HepG2 (cell line): Measurements from ENCODE around the gene SEC14L1. TPM values are rescaled to one million over a fixed set of nuclear protein-coding genes. Genes with fewer than 3 reads are reported as not detected.

ENCODE experiments used
- BCL3 ChIP-seq: sonication (generic); formaldehyde crosslinking; IDR thresholded peaks from 2 replicates; pipeline ENCODE4 v1.5.1; 2020; ENCODE audit warnings: mild to moderate bottlenecking, missing genetic modification reagents, moderate library complexity
- CHD4 ChIP-seq: fragments of 200-600 bp; sonication (generic); IDR thresholded peaks from 2 replicates; pipeline ENCODE4 v1.7.0; 2017; ENCODE audit warnings: mild to moderate bottlenecking, low read length, borderline replicate concordance
- CSRNP1 ChIP-seq: sonication (generic); formaldehyde crosslinking; IDR thresholded peaks from 2 replicates; pipeline ENCODE4 v1.8.1; 2023; ENCODE audit warnings: mild to moderate bottlenecking, missing genetic modification reagents
- FOXK2 ChIP-seq: fragments of 450-650 bp; IDR thresholded peaks from 2 replicates; pipeline ENCODE4 v1.6.1; 2016
- GLI4 ChIP-seq: sonication (generic); formaldehyde crosslinking; IDR thresholded peaks from 2 replicates; pipeline ENCODE4 v1.5.1; 2020; ENCODE audit warnings: missing genetic modification reagents, mild to moderate bottlenecking, moderate library complexity, borderline replicate concordance
- GZF1 ChIP-seq: sonication (generic); formaldehyde crosslinking; IDR thresholded peaks from 2 replicates; pipeline ENCODE4 v1.5.1; 2020; ENCODE audit warnings: mild to moderate bottlenecking, missing genetic modification reagents
- HDAC1 ChIP-seq: sonication (generic); formaldehyde crosslinking; IDR thresholded peaks from 2 replicates; pipeline ENCODE4 v1.5.1; 2020; ENCODE audit warnings: mild to moderate bottlenecking, missing genetic modification reagents
- HMG20A ChIP-seq: IDR thresholded peaks from 2 replicates; pipeline ENCODE4 v1.6.1; 2016; ENCODE audit warnings: borderline replicate concordance
- KDM6A ChIP-seq: IDR thresholded peaks from 2 replicates; pipeline ENCODE4 v1.6.1; 2016; ENCODE audit warnings: low read depth
- KLF11 ChIP-seq: IDR thresholded peaks from 2 replicates; pipeline ENCODE4 v1.6.1; 2016; ENCODE audit warnings: missing compliant biosample characterization
- KMT2B ChIP-seq: IDR thresholded peaks from 2 replicates; pipeline ENCODE4 v1.6.1; 2016; ENCODE audit warnings: missing genetic modification reagents, missing compliant biosample characterization
- MZF1 ChIP-seq: sonication (generic); formaldehyde crosslinking; IDR thresholded peaks from 2 replicates; pipeline ENCODE4 v1.8.1; 2023; ENCODE audit warnings: mild to moderate bottlenecking, missing genetic modification reagents, borderline replicate concordance
- RNF2 ChIP-seq: fragments of 450-650 bp; conservative IDR thresholded peaks from 2 replicates; pipeline ENCODE4 v1.6.1; 2016; ENCODE audit warnings: low read depth
- RORA ChIP-seq: sonication (generic); formaldehyde crosslinking; IDR thresholded peaks from 2 replicates; pipeline ENCODE4 v1.5.0; 2020; ENCODE audit warnings: mild to moderate bottlenecking, missing genetic modification reagents, moderate library complexity
- SNAPC5 ChIP-seq: sonication (generic); formaldehyde crosslinking; IDR thresholded peaks from 2 replicates; pipeline ENCODE4 v1.8.1; 2023; ENCODE audit warnings: mild to moderate bottlenecking, missing genetic modification reagents, borderline replicate concordance
- TARDBP ChIP-seq: sonication (generic); formaldehyde crosslinking; IDR thresholded peaks from 2 replicates; pipeline ENCODE4 v1.8.0; 2022; ENCODE audit warnings: mild to moderate bottlenecking, missing genetic modification reagents
- TBP ChIP-seq: sonication (generic); formaldehyde crosslinking; IDR thresholded peaks from 2 replicates; pipeline ENCODE4 v1.5.0; 2020; ENCODE audit warnings: missing genetic modification reagents
- ZBTB39 ChIP-seq: sonication (generic); formaldehyde crosslinking; IDR thresholded peaks from 2 replicates; pipeline ENCODE4 v1.5.0; 2020; ENCODE audit warnings: missing genetic modification reagents
- ZBTB8A ChIP-seq: sonication (generic); formaldehyde crosslinking; IDR thresholded peaks from 2 replicates; pipeline ENCODE4 v1.4.0; 2020; ENCODE audit warnings: mild to moderate bottlenecking, low read depth, missing genetic modification reagents, borderline replicate concordance
- ZMAT3 ChIP-seq: sonication (generic); formaldehyde crosslinking; conservative IDR thresholded peaks from 2 replicates; pipeline ENCODE4 v1.7.0; 2021; ENCODE audit warnings: missing genetic modification reagents
- ZNF12 ChIP-seq: sonication (generic); formaldehyde crosslinking; IDR thresholded peaks from 2 replicates; pipeline ENCODE4 v1.5.0; 2020; ENCODE audit warnings: missing genetic modification reagents
- ZNF383 ChIP-seq: sonication (generic); formaldehyde crosslinking; IDR thresholded peaks from 2 replicates; pipeline ENCODE4 v1.4.0; 2020; ENCODE audit warnings: missing genetic modification reagents, mild to moderate bottlenecking, borderline replicate concordance
- ZNF431 ChIP-seq: sonication (generic); formaldehyde crosslinking; IDR thresholded peaks from 2 replicates; pipeline ENCODE4 v1.9.0; 2022; ENCODE audit warnings: missing genetic modification reagents, low read depth, mild to moderate bottlenecking, borderline replicate concordance
- ZNF567 ChIP-seq: sonication (generic); formaldehyde crosslinking; IDR thresholded peaks from 2 replicates; pipeline ENCODE4 v1.8.1; 2023; ENCODE audit warnings: mild to moderate bottlenecking, missing genetic modification reagents, borderline replicate concordance
- ZNF616 ChIP-seq: sonication (generic); formaldehyde crosslinking; IDR thresholded peaks from 2 replicates; pipeline ENCODE4 v1.5.0; 2020; ENCODE audit warnings: low read depth, mild to moderate bottlenecking, missing genetic modification reagents
- ZNF660 ChIP-seq: sonication (generic); formaldehyde crosslinking; IDR thresholded peaks from 2 replicates; pipeline ENCODE4 v1.5.1; 2020; ENCODE audit warnings: mild to moderate bottlenecking, low read depth, missing genetic modification reagents, borderline replicate concordance
- polyA plus RNA-seq, 8 experiments: library from polyadenylated mRNA; depleted of rRNA in 3 of 8; stranded (reverse) in 7 of 8; unstranded in 1 of 8; fragments of >200 nt; fragmentation: Illumina TruSeq in 4 of 8; extraction: Trizol in 4 of 8; gene quantifications; 2 replicates each; pipeline versions ENCODE4 v1.2.1 to v1.2.3, GENCODE V29; 2011 to 2016; ENCODE audit warnings: low read depth in 4 of 8, missing spikeins in 1 of 8, mixed read lengths in 1 of 8; ENCODE audit not compliant: insufficient read depth in 1 of 8
- total RNA-seq, 5 experiments: library from RNA; depleted of rRNA; stranded (reverse); fragments of >200 nt; fragmentation: Illumina TruSeq; extraction: Trizol; gene quantifications; 2 replicates each; pipeline ENCODE4 v1.2.3, GENCODE V29; 2016; ENCODE audit warnings: low read depth in 1 of 5

The SEC14L1 gene
- total and polyA plus RNA-seq, 2 of the 13 experiments (the other 11 are each of a cell fraction or from before 2014, with no cell fraction given): 26.3 to 43.9 TPM

- TF ChIP-seq KMT2B (CRISPR knock-in tag) (no peak; the same call in 1 of the 2 replicates), CSRNP1 (CRISPR knock-in tag) (no peak), ZMAT3 (CRISPR knock-in tag) (0 out of 2 replicates have a peak, but pooled peaks have one; percentile 19), GLI4 (CRISPR knock-in tag) (no peak), RNF2 (no peak), CHD4 (no peak), ZBTB8A (CRISPR knock-in tag) (no peak), ZNF616 (CRISPR knock-in tag) (no peak), KDM6A (CRISPR knock-in tag) (peak; percentile 25; the same call in 1 of the 2 replicates), ZNF431 (CRISPR knock-in tag) (no peak), ZNF383 (CRISPR knock-in tag) (no peak), HDAC1 (CRISPR knock-in tag) (no peak), MZF1 (CRISPR knock-in tag) (no peak), BCL3 (CRISPR knock-in tag) (no peak), HMG20A (CRISPR knock-in tag) (peak; percentile 62; the same call in 1 of the 2 replicates), ZNF12 (CRISPR knock-in tag) (no peak), ZNF567 (CRISPR knock-in tag) (no peak), GZF1 (CRISPR knock-in tag) (no peak), RORA (no peak), SNAPC5 (CRISPR knock-in tag) (0 out of 2 replicates have a peak, but pooled peaks have one; percentile 31), ZNF660 (CRISPR knock-in tag) (no peak), TARDBP (CRISPR knock-in tag) (peak; percentile 77), TBP (CRISPR knock-in tag) (no peak), FOXK2 (peak; percentile 54; the same call in 1 of the 2 replicates), ZBTB39 (no peak), KLF11 (CRISPR knock-in tag) (no peak)
Observed at GRCh38 chr17:77101521-77102410, 39.0 kb upstream of the SEC14L1 start (continued).
